Hematopoietic multipotent progenitor cell treated with erythropoietin and hydrocortisone succinate and interleukin-3 and kit ligand, for 15 days (in vitro differentiated cells): Measurements from ENCODE around the gene TDP1.

ENCODE experiments used
- DNase-seq: peaks from one replicate; pipeline ENCODE4 v3.0.0-alpha.2; 2015; ENCODE audit warnings: low spot score

The TDP1 gene

DNA sequence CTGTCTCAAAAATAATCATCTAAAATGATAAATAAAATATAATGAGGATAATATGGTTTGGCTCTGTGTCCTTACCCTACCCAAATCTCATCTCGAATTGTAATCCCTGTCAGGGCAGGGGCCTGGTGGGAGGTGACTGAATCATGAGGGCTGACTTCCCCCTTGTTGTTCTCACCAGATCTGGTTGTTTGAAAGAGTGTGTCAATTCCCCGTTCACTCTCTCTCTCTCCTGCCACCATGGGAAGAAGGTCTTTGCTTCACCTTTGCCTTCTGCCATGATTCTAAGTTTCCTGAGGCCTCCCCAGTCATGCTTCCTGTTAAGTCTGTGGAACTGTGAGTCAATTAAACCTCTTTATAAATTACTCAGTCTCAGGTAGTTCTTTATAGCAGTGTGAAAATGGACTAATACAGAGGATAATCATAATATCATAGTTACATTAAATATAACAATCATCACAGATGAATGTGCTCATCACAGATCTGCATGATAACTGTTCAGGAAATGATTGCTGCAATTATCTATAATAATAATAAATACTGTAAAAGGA is 13.8 kb upstream of the TDP1 start:
- no peak for DNase-seq

DNA sequence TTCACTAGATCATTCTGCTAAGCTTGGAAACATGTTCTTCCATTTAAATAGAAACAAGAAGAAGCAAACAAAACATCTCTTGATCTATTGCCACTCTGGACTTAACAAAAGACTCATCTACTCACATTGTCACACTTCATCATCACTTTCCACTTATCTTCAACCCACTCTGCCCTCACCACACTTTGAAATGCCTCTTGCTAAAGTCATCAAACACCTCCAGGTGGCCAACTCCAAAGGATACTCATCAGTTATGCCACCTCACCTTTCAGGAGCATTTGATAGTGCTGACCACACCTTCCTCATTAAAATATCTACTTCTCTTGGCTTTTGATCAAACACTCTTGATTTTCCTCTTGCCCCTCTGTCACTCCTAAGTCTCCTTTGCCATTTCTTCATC is 8.4 kb upstream of the TDP1 start:
- no peak for DNase-seq

DNA sequence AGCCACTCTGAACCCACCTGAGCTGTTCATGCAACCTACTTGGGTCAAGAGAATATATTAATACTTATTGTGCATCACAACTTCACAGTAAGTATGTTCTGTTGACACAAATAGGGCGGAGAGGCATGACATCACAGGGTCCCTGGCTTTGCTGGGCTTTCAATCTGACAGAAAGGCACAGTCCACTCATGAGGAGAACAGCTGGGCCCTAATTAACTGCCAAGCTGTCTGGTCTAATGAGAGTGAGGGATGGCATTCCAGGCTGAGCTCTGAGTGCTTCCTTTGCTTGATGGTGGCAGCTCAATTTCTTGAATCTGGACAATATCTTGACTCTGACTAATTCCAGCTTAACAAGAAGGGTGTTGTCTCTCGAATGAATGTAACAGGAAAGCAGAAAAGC is 3.2 kb upstream of the TDP1 start:
- DNase-seq, result no peak

DNA sequence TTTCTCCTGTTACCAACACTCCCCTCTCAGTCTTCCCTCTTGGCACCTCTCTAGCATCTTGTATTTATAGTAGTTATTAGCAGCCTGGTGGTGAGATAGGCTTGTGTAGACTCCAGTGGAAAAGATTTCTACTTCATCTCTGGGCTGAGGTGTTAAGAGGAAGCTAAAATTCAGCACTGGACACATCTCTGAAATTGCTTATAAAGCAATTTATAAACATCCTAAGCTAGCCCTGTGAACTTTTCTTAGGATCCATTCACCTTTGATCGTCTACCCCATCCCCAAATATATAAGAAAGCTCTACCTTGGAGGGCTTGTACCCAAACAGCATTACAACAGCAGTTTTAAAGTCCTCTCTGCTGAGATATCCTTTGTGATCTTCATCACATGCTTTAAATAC is 2.1 kb upstream of the TDP1 start:
- DNase-seq, result no peak

DNA sequence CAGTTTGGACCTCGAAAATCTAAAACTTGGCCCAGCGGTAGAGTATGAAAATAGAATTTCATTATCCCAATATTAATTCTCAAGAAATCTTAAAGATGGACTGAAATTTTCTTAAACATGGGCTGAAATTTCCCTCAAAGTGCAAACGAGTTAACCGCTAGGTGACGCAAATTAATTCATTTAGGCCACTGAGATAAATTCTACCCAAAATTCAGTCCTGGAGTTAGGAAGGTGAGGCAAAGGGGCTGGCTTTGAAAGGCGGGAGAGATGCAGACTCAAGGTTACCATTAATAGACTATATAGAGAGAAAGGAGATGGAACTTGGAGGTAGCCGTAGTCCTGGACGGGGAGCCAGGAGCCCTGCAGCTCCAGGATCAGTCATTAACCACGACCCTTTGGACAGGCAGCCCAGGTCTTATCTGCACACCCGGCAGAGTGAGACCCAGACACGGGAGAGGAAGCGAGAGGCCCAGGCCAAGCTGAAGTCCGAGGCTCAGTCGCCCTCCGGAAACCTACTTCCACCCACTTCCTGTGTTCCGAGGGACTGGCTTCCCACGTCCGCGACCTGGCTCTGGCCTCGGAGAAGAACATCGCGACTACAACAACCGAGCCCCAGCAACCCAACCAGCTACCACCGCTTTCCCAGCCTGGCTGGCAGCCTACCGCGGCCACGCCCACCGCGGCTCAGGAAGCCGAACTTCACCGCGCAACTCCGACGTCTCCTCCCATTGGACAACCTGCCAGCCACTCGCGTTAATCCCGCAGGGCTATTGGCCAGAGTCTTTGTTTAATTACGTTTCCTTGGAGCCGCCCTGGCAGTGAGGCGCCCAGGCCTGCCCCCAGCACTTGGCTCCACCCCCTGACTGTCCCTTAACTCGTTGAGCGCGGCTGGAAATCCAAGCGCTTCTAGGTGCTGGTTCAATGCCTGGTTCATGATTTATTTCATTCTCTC is 1.4 kb upstream of the TDP1 start, which contains the start of gene EFCAB11:
Gene EFCAB11, minus strand, starts transcription at position 661 of the 952 bp plus-strand sequence. Its CDS starts 70 bp downstream, at position 591.
- DNase-seq, result peak; percentile 99

DNA sequence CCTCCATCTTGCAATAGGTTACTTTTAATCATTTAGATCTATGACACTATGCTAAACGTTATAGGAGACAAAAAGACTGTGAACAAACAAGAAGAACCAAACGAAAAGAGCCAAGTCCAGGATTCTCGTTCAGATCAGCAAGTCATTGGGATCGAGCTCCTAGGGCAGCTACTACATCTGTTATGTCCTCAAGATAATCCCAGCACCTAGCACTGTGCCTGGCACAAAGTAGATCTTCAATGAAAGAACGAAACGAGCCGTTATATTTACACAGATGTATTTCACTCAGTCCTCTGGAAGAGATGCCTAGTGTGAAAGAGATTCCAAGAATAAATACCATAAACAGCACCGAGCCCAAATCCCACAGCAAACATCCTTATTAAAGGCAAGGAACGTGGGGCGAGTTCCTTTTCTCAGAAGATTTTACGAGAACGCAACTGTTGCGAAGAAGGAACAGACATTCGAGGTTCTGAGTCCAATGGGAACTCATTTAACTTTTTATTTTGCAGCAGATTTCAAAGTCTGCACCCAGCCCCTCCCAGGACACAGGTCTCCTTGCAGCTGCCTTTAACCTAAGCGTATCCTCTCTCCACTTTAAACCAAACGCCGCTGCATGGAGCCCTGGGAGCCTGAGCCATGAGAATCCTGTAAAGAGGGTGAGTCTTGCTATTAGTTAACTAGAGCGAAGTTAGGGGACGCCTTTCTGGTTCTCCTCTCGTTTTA is 544 bp upstream of the TDP1 start:
- no peak for DNase-seq

DNA sequence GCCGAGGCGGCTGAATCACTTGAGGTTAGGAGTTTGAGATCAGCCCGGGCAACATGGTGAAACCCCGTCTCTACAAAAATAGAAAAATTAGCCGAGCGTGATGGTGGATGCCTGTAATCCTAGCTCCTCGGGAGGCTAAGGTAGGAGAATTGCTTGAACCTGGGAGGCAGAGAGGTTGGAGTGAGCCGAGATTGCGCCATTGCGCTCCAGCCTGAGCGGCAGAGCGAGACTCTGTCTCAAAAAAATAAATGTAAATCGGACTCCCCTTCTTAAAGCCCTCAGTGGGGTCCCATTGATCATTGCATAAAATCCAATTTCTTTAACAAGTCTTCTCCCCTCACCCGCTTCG is 908 bp downstream of the TDP1 start:
- DNase-seq, result no peak

DNA sequence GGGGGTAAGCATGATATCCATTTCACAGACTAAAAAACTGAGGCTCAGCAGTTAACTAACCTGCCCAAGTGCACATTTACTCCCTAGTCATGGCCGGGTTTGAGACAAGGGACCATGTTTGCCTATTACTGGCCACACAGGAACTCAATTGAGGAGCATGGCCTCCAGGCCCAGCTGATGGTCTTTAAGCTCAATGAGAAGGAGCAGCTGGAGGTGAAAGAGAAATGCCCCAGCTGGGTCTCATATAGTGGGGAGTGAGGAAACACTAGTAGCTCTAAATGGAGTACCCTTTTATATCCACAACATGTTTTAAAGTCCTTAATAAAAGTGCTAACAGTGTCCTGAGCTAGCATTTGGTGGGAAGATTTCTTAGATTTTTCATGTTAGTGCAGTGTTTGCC is 1.6 kb downstream of the TDP1 start:
- DNase-seq, result no peak

DNA sequence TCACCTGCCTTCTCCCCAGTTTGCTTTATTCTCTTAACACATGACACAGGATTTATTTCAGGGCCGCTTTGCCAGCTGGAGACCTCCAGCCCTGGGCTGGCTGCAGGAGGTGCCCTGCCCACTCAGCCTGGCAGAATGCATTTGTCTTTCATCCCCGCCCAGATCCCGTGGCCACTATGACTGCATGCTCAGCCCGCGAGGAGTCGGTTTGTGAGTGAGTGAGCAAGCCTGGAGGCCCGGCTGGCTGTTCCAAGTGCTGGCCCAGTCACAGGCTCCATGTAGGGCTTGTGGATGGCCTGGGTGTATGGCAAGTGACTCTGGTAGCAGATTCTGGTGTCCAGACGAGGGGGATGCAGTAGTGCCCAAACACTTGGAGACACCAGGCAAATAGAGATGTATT is 2.1 kb downstream of the TDP1 start:
- no peak for DNase-seq

DNA sequence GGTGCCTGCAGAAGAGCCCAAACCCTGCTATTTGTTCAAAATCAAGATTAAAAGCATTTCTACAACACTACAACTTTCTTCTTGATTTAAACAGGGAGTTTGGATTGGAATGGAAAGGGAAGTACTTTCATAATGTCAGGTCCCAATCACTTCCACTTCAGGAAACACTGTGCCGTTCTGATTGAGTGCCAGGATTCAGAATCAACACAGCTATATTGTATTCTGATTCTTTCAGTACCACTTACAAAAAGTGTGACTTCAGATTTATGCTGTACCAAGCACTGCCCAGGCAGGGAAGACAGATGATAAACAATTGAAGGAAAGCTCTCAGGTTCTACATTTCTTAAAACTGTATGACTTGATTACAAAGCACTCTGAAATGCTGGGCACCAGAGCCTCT is 3.2 kb downstream of the TDP1 start:
- DNase-seq, result no peak

DNA sequence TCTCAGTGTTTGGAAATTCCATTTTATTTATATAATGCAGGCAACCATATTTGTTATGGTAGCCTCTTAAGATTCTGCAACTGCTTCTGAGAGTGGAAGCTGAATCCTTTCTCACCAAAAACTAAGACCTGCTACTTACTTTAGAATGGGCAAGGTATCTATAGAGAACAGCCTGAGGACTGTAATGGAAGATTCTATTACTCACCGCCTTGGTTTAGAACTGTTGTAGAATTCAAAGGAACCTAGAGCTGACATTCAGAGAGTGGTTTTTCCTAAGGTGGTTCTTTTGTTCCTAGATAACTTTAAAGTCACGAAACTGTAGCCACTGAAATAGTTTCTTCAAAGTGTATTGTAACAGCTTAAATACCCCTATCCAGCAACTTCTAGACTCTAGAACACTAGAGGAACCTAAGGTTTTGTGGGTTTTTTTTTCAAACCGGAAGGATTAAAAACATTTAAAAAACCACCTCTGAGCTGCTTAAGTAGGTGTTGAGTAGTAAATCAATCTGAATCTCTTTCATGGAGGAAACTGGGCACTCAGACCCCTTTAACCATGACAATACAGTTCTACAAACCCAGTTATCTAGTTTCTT is 4.2 kb downstream of the TDP1 start:
- DNase-seq, result no peak

DNA sequence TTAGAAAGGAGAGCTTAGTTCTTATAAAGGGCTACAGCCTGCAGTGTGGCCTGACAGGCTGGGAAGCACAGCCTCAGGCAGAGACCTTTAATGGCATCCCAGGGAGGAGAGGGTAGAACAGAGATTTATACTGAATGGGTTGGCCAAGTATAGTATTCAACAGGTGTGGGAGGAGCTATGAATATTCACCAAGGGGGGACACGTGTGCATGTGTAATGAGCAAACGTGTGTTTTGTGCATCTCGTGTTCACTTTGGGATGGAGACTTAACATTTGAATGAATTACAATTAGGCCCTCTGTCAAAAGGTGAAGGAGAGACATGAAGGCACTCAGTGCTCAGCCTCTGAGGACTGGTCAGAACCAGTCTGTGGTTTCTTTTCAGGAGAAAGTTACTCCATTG is 5.2 kb downstream of the TDP1 start:
- no peak for DNase-seq

DNA sequence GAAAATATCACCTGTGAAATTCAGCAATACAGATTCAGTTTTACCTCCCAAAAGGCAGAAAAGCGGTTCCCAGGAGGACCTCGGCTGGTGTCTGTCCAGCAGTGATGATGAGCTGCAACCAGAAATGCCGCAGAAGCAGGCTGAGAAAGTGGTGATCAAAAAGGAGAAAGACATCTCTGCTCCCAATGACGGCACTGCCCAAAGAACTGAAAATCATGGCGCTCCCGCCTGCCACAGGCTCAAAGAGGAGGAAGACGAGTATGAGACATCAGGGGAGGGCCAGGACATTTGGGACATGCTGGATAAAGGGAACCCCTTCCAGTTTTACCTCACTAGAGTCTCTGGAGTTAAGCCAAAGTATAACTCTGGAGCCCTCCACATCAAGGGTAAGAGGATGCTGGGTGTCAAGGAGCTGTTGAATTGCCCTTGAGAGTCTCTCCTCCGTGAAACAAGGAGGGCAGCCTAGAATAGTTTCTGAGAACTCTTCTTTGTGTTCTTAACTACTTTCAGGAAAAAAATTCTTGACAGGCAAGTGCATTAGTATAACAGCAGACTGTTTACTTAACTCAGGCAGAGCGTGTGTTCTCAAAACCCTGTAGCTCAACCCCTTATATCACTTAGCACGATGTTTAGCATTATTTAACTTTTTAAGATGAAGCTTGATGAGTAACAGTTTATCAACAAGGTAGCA is 7.7 kb downstream of the TDP1 start:
- DNase-seq, result no peak

DNA sequence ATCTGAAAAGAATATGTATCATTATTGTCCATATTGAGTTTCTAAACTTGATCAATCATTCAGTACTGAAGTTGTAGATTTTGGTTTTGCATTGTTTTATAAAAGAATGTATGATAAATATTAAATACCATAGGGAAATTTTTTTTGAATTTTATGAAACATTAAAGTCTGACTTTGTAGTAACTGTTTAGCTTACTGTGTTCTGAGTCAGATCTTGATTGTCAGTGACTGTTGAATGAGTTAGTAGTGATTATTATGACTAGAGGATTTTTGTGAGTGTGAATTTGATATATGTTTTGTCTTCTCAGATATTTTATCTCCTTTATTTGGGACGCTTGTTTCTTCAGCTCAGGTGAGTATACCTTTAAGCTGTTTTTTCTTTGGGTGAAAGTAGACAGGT is 10.1 kb downstream of the TDP1 start:
- DNase-seq, result no peak

DNA sequence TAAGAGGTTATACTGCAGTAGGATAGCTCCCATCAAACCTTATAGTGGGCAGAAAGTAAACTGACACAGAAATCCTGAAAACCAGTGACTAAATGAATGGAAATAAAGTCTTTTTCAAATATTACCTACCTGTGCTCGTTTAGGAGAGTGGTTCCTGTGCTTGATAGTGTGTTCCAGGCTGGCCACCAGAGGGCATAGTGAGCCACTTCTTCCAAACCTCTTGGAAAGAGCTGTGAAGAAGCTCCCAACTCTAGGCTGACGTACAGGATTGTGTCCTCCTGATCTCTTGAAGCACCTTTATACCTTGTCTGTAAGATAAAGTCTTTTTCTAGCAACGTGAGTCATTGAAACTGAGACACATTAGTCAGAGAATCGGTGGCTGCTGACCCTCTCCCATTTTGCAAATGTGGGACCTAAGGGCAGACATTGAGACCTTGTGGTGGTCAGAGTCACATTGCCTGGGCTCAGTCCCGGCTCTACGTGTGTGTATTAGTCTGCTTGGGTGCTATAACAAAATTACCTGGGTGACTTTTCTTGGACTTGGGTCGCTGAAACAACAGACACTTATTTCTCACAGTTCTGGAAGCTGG is 17.6 kb downstream of the TDP1 start:
- DNase-seq, result peak; percentile 61

DNA sequence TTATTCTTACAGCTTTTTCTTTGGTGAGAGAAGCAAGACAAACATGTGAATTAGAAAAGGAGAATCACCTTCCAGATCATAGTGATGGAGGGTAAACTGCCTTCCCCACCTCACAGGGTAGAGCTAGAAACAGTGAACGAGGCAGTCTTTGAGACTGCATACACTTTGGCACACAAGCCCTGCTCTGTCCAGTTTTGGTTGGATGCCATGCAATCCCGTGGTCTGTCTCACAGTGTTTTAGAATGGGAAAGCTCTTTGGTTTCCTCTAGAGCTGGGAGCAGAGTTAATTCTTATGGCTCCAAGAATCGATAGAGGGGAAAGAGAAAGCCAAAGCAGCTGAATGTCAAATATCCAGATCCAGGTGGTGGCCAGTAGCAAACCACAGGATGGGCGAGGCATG is 21.9 kb downstream of the TDP1 start:
- no peak for DNase-seq

DNA sequence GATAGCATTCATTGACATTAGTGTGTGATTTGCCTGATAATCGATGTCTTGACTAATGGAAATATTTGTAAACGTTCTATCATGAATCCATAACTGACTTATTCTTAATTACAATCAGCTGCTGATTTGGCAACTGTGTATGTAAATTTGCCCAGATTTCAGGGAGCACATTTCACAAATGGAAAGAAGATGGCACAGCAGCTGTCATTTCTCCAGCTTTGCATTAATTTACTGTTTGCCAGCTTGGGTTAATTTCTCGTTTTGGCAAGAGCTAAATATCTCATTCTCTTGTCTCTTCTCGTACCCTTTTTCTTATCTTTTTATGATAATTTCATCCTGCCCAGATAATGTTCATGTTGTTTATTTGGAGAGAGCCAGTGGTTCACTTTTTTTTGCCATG is 22.9 kb downstream of the TDP1 start:
- no peak for DNase-seq

DNA sequence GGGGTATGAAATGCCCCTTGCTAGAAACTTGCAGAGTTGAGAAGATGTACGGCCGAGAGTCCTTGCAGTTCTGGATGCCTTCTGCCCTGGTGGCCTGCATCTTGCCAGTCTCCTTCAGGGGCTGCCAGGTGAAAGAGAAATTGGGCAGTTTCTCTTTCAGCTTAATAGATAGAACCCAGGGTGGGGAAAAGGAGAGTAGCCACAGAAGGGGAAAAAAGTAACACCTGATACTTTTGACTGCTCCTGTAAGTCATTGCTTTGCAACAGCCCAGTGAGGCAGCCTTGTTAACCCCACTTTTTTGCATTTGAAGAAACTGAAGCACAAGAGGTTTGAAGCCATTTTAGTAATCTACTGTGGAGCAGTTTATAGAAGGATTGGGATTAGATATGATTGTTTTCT is 27.6 kb downstream of the TDP1 start:
- no peak for DNase-seq

DNA sequence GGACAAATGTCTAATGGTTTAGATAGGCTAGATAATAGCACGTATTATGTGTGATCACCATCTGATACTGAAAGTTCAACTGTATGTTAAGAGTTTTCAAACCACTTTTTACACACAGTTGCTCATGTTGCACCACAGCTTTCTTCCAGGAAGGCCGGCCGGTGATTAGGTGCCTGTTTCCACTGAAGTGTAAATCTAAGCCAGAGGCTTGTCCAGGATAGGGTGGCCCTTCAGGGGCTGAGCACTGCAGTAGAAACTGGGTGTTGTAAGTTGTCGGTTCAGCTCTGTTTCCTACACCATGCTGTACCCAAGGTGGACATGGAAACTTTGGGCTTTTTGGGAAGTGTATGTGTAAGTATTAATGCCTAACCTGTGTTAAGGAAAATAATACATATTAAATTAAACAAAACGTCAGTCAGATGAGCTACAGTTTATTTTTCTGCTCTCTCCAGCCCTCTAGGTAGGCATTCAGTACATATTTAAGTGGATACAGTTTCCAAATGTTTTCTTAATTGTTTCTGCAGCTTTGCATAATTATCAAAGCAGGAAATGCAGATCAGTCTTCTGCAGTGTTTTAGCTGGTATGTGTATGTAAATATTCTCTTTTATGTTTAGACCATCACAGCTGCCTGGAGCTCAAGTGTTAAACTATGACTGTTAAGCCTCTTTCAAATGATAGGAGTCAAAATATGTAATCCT is 30.9 kb downstream of the TDP1 start:
- DNase-seq, result no peak

DNA sequence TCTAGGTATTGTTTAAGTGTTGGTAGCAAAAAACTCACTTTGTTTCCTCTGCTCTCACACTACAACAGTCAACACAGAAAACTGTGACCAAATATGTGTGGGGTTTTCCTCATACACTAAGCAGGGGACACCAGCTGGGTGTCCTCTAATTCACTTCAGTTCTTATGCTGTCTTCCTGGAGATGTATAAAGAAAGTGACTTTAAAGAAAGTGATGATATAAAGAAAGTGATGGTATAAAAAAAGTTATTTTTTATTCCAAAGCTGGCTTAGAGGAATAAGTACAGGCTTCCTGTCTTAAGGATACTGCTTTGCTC is 31.4 kb downstream of the TDP1 start:
- DNase-seq, result no peak

DNA sequence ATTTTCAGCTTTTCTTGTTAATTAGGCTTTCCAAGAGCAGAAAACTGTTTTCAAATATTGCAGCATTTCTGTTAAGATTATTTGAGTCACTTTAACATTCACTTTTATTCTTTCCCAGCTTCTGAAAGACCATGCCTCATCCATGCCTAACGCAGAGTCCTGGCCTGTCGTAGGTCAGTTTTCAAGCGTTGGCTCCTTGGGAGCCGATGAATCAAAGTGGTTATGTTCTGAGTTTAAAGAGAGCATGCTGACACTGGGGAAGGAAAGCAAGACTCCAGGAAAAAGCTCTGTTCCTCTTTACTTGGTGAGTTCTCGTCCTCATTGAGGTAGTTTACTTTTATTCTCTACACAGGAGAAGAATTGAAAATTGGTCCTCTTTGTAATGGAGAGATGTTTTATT is 33.1 kb downstream of the TDP1 start:
- no peak for DNase-seq
